ENCODE results near the gene MCTP1. TPM values are rescaled to one million over a fixed set of nuclear protein-coding genes. Genes with fewer than 3 reads are reported as not detected.
"Not testable (repeated sequence)": the region's sequence is repeated elsewhere in the genome, so short reads cannot be mapped to it uniquely, and the experiment has no call there.

MCTP1 gene
- total RNA-seq, 2 donors from 2014 or later, result 22.1 to 256 TPM

GRCh38 chr5:95151694-95152093 lies 133.2 kb downstream of the MCTP1 start:
- no peaks in the 10 kb centered on the region for H3K27me3 ChIP-seq (replicated peaks; ENCODE audit: insufficient read depth)
- H3K27ac ChIP-seq, result no peak overlapping the region
- no peak for ATAC-seq (ENCODE audit: insufficient number of reproducible peaks, low FRiP score, low read depth)
- no peak for TF ChIP-seq CTCF (IDR thresholded peaks at IDR 0.05)
- DNase-seq (ENCODE audit: low spot score), result no peak
- H3K4me1 ChIP-seq (ENCODE audit: control insufficient read depth in 1 of 2, low read depth in 2 of 2), result no peaks in the 10 kb centered on the region
- H3K4me3 ChIP-seq, result no peak overlapping the region
- peaks cover 7% of the 10 kb centered on the region for H3K9me3 ChIP-seq
- H3K36me3 ChIP-seq, result no peaks in the 10 kb centered on the region

GRCh38 chr5:95149387-95149786 lies 135.5 kb downstream of the MCTP1 start:
- no peak overlapping the region for H3K27ac ChIP-seq
- ATAC-seq (ENCODE audit: insufficient number of reproducible peaks, low FRiP score, low read depth) (no peak), DNase-seq (ENCODE audit: low spot score) (no peak)
- no peak for TF ChIP-seq CTCF (IDR thresholded peaks at IDR 0.05)
- no peaks in the 10 kb centered on the region for H3K4me1 ChIP-seq (ENCODE audit: control insufficient read depth in 1 of 2, low read depth in 2 of 2)
- H3K27me3 ChIP-seq (replicated peaks; ENCODE audit: insufficient read depth), result no peaks in the 10 kb centered on the region
- H3K36me3 ChIP-seq, result no peaks in the 10 kb centered on the region
- H3K4me3 ChIP-seq, result no peak overlapping the region
- H3K9me3 ChIP-seq, result peaks cover 10% of the 10 kb centered on the region

GRCh38 chr5:95148453-95148852 lies 136.4 kb downstream of the MCTP1 start:
- H3K4me1 ChIP-seq (ENCODE audit: control insufficient read depth in 1 of 2, low read depth in 2 of 2), result no peaks in the 10 kb centered on the region
- H3K4me3 ChIP-seq, result no peak overlapping the region
- no peak for ATAC-seq (ENCODE audit: insufficient number of reproducible peaks, low FRiP score, low read depth)
- no peaks in the 10 kb centered on the region for H3K36me3 ChIP-seq
- H3K27me3 ChIP-seq (replicated peaks; ENCODE audit: insufficient read depth), result no peaks in the 10 kb centered on the region
- H3K27ac ChIP-seq, result no peak overlapping the region
- DNase-seq (ENCODE audit: low spot score), result no peak
- TF ChIP-seq CTCF (IDR thresholded peaks at IDR 0.05), result no peak
- H3K9me3 ChIP-seq, result peaks cover 10% of the 10 kb centered on the region

- H3K36me3 ChIP-seq; H3K4me1 ChIP-seq (ENCODE audit: control insufficient read depth in 1 of 2, low read depth in 2 of 2); H3K27me3 ChIP-seq (replicated peaks; ENCODE audit: insufficient read depth): not testable (repeated sequence)
Measured at GRCh38 chr5:95143858-95144257, 141.0 kb downstream of the MCTP1 start.

GRCh38 chr5:95142145-95142544 lies 142.7 kb downstream of the MCTP1 start:
- Histone ChIP-seq H3K27me3 (replicated peaks; ENCODE audit: insufficient read depth) (no peaks in the 10 kb centered on the region), H3K9me3 (peaks cover 4% of the 10 kb centered on the region), H3K27ac (no peak overlapping the region), H3K4me3 (no peak overlapping the region), H3K36me3 (no peaks in the 10 kb centered on the region), H3K4me1 (ENCODE audit: control insufficient read depth in 1 of 2, low read depth in 2 of 2) (no peaks in the 10 kb centered on the region)
- no peak for ATAC-seq (ENCODE audit: insufficient number of reproducible peaks, low FRiP score, low read depth)
- no peak for DNase-seq (ENCODE audit: low spot score)
- no peak for TF ChIP-seq CTCF (IDR thresholded peaks at IDR 0.05)

More at GRCh38 chr5:95143858-95144257, 141.0 kb downstream of the MCTP1 start:
- not testable (repeated sequence) for H3K27ac ChIP-seq; ATAC-seq (ENCODE audit: insufficient number of reproducible peaks, low FRiP score, low read depth); DNase-seq (ENCODE audit: low spot score); H3K4me3 ChIP-seq
- H3K9me3 ChIP-seq, result peaks cover 10% of the 10 kb centered on the region

- Histone ChIP-seq H3K27ac (no peak overlapping the region), H3K27me3 (replicated peaks; ENCODE audit: insufficient read depth) (no peaks in the 10 kb centered on the region)
Measured at GRCh38 chr5:95141141-95141540, 143.8 kb downstream of the MCTP1 start.

More at GRCh38 chr5:95141141-95141540, 143.8 kb downstream of the MCTP1 start:
- H3K4me1 ChIP-seq (ENCODE audit: control insufficient read depth in 1 of 2, low read depth in 2 of 2), result no peaks in the 10 kb centered on the region
- no peaks in the 10 kb centered on the region for H3K36me3 ChIP-seq
- DNase-seq (ENCODE audit: low spot score) (no peak), ATAC-seq (ENCODE audit: insufficient number of reproducible peaks, low FRiP score, low read depth) (no peak)
- no peaks in the 10 kb centered on the region for H3K9me3 ChIP-seq
- no peak for TF ChIP-seq CTCF (IDR thresholded peaks at IDR 0.05)
- no peak overlapping the region for H3K4me3 ChIP-seq
